Cardiac muscle cell (in vitro differentiated cells and primary cell): ENCODE results near the gene CSNK2B. TPM values are rescaled to one million over a fixed set of nuclear protein-coding genes. Genes with fewer than 3 reads are reported as not detected.

ENCODE experiments used
- DNase-seq, 2 donors: peaks; one replicate each; pipeline versions ENCODE4 v3.0.0 to v3.0.0-alpha.2; 2010 to 2017; ENCODE audit warnings: low read depth in 1 of 2, low spot score in 1 of 2
- H3K27ac ChIP-seq: fragments of 200-600 bp; sonication (generic); 2 replicates; pipeline ENCODE4 v1.5.1; 2016
- H3K27me3 ChIP-seq: fragments of 200-600 bp; sonication (generic); 2 replicates; pipeline ENCODE4 v1.6.0; 2016; ENCODE audit warnings: control low read depth
- H3K36me3 ChIP-seq: fragments of 200-600 bp; sonication (generic); 2 replicates; pipeline ENCODE4 v1.5.1; 2016; ENCODE audit warnings: control low read depth
- H3K4me1 ChIP-seq: fragments of 200-600 bp; sonication (generic); 2 replicates; pipeline ENCODE4 v1.8.1; 2017; ENCODE audit warnings: low read depth, mild to moderate bottlenecking, mixed run types
- H3K4me3 ChIP-seq: fragments of 200-600 bp; sonication (generic); 2 replicates; pipeline ENCODE4 v1.5.1; 2016; ENCODE audit warnings: mild to moderate bottlenecking
- H3K9me3 ChIP-seq: fragments of 200-600 bp; sonication (generic); 2 replicates; pipeline ENCODE4 v1.5.1; 2017; ENCODE audit warnings: low read depth, mild to moderate bottlenecking, control low read depth
- CTCF ChIP-seq: IDR thresholded peaks from 2 replicates; pipeline ENCODE4 v1.5.1; 2012; ENCODE audit warnings: low read depth, mild to moderate bottlenecking, low read length
- polyA plus RNA-seq: library from polyadenylated mRNA; unstranded; fragments of >200 nt; fragmentation: Nextera tagmentation; extraction: Ambion mirVana; gene quantifications from 2 replicates; pipeline ENCODE4 v1.2.1, GENCODE V29; 2016
- total RNA-seq: library from RNA; depleted of rRNA; stranded (reverse); fragments of >200 nt; gene quantifications from 2 replicates; pipeline ENCODE4 v1.2.3, GENCODE V29; 2016

Gene CSNK2B
- total and polyA plus RNA-seq, 2 experiments from 2014 or later = 277 to 310 TPM

GRCh38 chr6:31629014-31629413 lies 36.9 kb upstream of the CSNK2B start:
- no peaks in the 10 kb centered on the region for H3K4me1 ChIP-seq
- no peak overlapping the region for H3K4me3 ChIP-seq
- TF ChIP-seq CTCF = no peak
- peaks cover 90% of the 10 kb centered on the region for H3K36me3 ChIP-seq
- H3K9me3 ChIP-seq = no peaks in the 10 kb centered on the region
- no peaks in the 10 kb centered on the region for H3K27me3 ChIP-seq
- no peak overlapping the region for H3K27ac ChIP-seq
- DNase-seq = no peak

- Histone ChIP-seq H3K27me3 (no peaks in the 10 kb centered on the region), H3K4me1 (no peaks in the 10 kb centered on the region), H3K27ac (peak overlapping the region; percentile 23), H3K9me3 (no peaks in the 10 kb centered on the region), H3K36me3 (peaks cover 91% of the 10 kb centered on the region), H3K4me3 (no peak overlapping the region)
- DNase-seq = no peak
- no peak for TF ChIP-seq CTCF
These were observed 35.5 kb upstream of the CSNK2B start for GRCh38 chr6:31630177-31630934.

- H3K4me3 ChIP-seq = no peak overlapping the region
- peak overlapping the region; percentile 23 for H3K27ac ChIP-seq
- no peaks in the 10 kb centered on the region for H3K27me3 ChIP-seq
- no peak for TF ChIP-seq CTCF
- no peaks in the 10 kb centered on the region for H3K9me3 ChIP-seq
- peaks cover 91% of the 10 kb centered on the region for H3K36me3 ChIP-seq
- no peaks in the 10 kb centered on the region for H3K4me1 ChIP-seq
- no peak for DNase-seq
These were observed 34.7 kb upstream of the CSNK2B start for GRCh38 chr6:31631209-31631608.

GRCh38 chr6:31631681-31632278 lies 34.1 kb upstream of the CSNK2B start:
- Histone ChIP-seq H3K4me3 (no peak overlapping the region), H3K27ac (peak overlapping the region; percentile 80), H3K36me3 (peaks cover 91% of the 10 kb centered on the region), H3K4me1 (no peaks in the 10 kb centered on the region), H3K9me3 (no peaks in the 10 kb centered on the region), H3K27me3 (no peaks in the 10 kb centered on the region)
- TF ChIP-seq CTCF = no peak
- DNase-seq = no peak

GRCh38 chr6:31632279-31632946 lies 33.5 kb upstream of the CSNK2B start:
- H3K27ac ChIP-seq = peak overlapping the region; percentile 80
- no peaks in the 10 kb centered on the region for H3K4me1 ChIP-seq
- H3K36me3 ChIP-seq = peaks cover 92% of the 10 kb centered on the region
- TF ChIP-seq CTCF = no peak
- no peak overlapping the region for H3K4me3 ChIP-seq
- no peak for DNase-seq
- H3K27me3 ChIP-seq = no peaks in the 10 kb centered on the region
- no peaks in the 10 kb centered on the region for H3K9me3 ChIP-seq
